H9 (cell line): ENCODE measurements around the gene POU2F3. TPM values are rescaled to one million over a fixed set of nuclear protein-coding genes. Genes with fewer than 3 reads are reported as not detected.

Source experiments
- DNase-seq: peaks from one replicate; pipeline ENCODE4 v3.0.0-alpha.2; 2017
- H2AFZ ChIP-seq: one replicate; pipeline ENCODE4 v1.6.1; 2013; ENCODE audit warnings: mild to moderate bottlenecking, low read length, control low read depth, moderate library complexity
- H2AK5ac ChIP-seq: 2 replicates; pipeline ENCODE4 v1.6.1; 2013; ENCODE audit warnings: low read length, control low read depth, mixed read lengths; ENCODE audit not compliant: insufficient read length
- H2BK120ac ChIP-seq: one replicate; pipeline ENCODE4 v1.6.1; 2013; ENCODE audit warnings: low read depth, mild to moderate bottlenecking, low read length, control low read depth, inconsistent platforms; ENCODE audit not compliant: poor library complexity, severe bottlenecking
- H2BK12ac ChIP-seq: 2 replicates; pipeline ENCODE4 v1.6.1; 2013; ENCODE audit warnings: low read length, control low read depth, mixed read lengths, low read depth; ENCODE audit not compliant: insufficient read length
- H2BK15ac ChIP-seq: 2 replicates; pipeline ENCODE4 v1.6.1; 2013; ENCODE audit warnings: low read depth, low read length, control low read depth
- H2BK20ac ChIP-seq: one replicate; pipeline ENCODE4 v1.6.1; 2013; ENCODE audit warnings: low read depth, mild to moderate bottlenecking, low read length, control low read depth, inconsistent platforms; ENCODE audit not compliant: poor library complexity, severe bottlenecking
- H2BK5ac ChIP-seq: 2 replicates; pipeline ENCODE4 v1.6.1; 2013; ENCODE audit warnings: low read length, control low read depth, mixed read lengths; ENCODE audit not compliant: insufficient read length
- H3K14ac ChIP-seq: 2 replicates; pipeline ENCODE4 v1.6.1; 2013; ENCODE audit warnings: low read length, control low read depth; ENCODE audit not compliant: insufficient read depth
- H3K18ac ChIP-seq: 2 replicates; pipeline ENCODE4 v1.6.1; 2013; ENCODE audit warnings: low read depth, mild to moderate bottlenecking, mixed read lengths, low read length, control low read depth; ENCODE audit not compliant: insufficient read length
- H3K23ac ChIP-seq: 2 replicates; pipeline ENCODE4 v1.6.1; 2013; ENCODE audit warnings: low read length, control low read depth, mixed read lengths, low read depth; ENCODE audit not compliant: insufficient read length
- H3K23me2 ChIP-seq: 2 replicates; pipeline ENCODE4 v1.6.1; 2013; ENCODE audit warnings: low read depth, mild to moderate bottlenecking, mixed read lengths, low read length, control low read depth; ENCODE audit not compliant: insufficient read length, poor library complexity, severe bottlenecking
- H3K27ac ChIP-seq: 2 replicates; pipeline ENCODE4 v1.5.1; 2013; ENCODE audit warnings: low read length, control low read depth, mixed read lengths, low read depth; ENCODE audit not compliant: insufficient read length
- H3K27me3 ChIP-seq: 2 replicates; pipeline ENCODE4 v1.6.1; 2013; ENCODE audit warnings: low read length, control low read depth, inconsistent platforms; ENCODE audit not compliant: insufficient read depth
- H3K4ac ChIP-seq: 2 replicates; pipeline ENCODE4 v1.6.1; 2013; ENCODE audit warnings: low read depth, mild to moderate bottlenecking, control low read depth, inconsistent platforms, low read length, moderate library complexity
- H3K4me1 ChIP-seq: 2 replicates; pipeline ENCODE4 v1.6.1; 2013; ENCODE audit warnings: low read length, control low read depth, inconsistent platforms; ENCODE audit not compliant: insufficient read depth
- H3K4me2 ChIP-seq: 2 replicates; pipeline ENCODE4 v1.6.1; 2013; ENCODE audit warnings: low read length, control low read depth, mixed read lengths; ENCODE audit not compliant: insufficient read length, insufficient read depth
- H3K56ac ChIP-seq: 2 replicates; pipeline ENCODE4 v1.6.1; 2013; ENCODE audit warnings: low read depth, mild to moderate bottlenecking, mixed read lengths, low read length, control low read depth; ENCODE audit not compliant: insufficient read length
- H3K79me1 ChIP-seq: 2 replicates; pipeline ENCODE4 v1.6.1; 2013; ENCODE audit warnings: low read depth, mild to moderate bottlenecking, moderate library complexity, low read length, control low read depth, inconsistent platforms; ENCODE audit not compliant: insufficient read depth, poor library complexity, severe bottlenecking
- H3K79me2 ChIP-seq: 2 replicates; pipeline ENCODE4 v1.6.1; 2013; ENCODE audit warnings: low read length, control low read depth, inconsistent platforms; ENCODE audit not compliant: insufficient read depth
- H3K9ac ChIP-seq: 2 replicates; pipeline ENCODE4 v1.6.1; 2013; ENCODE audit warnings: low read length, control low read depth, mixed read lengths; ENCODE audit not compliant: insufficient read length; ENCODE audit errors: extremely low read depth
- H3K9me3 ChIP-seq: one replicate; pipeline ENCODE4 v1.6.1; 2013; ENCODE audit warnings: low read depth, low read length, inconsistent platforms; ENCODE audit not compliant: control insufficient read depth
- H3T11ph ChIP-seq: one replicate; pipeline ENCODE4 v1.6.1; 2013; ENCODE audit warnings: mild to moderate bottlenecking, low read length, control low read depth, inconsistent platforms
- H4K20me1 ChIP-seq: one replicate; pipeline ENCODE4 v1.6.1; 2013; ENCODE audit not compliant: control insufficient read depth, insufficient read length, insufficient read depth
- H4K5ac ChIP-seq: 2 replicates; pipeline ENCODE4 v1.6.1; 2013; ENCODE audit warnings: low read depth, mild to moderate bottlenecking, mixed read lengths, low read length, control low read depth; ENCODE audit not compliant: insufficient read length
- H4K8ac ChIP-seq: replicated peaks from 2 replicates; pipeline ENCODE4 v1.6.1; 2013; ENCODE audit warnings: low read length, control low read depth, mixed read lengths, low read depth; ENCODE audit not compliant: insufficient read length
- H4K91ac ChIP-seq: 2 replicates; pipeline ENCODE4 v1.6.1; 2013; ENCODE audit warnings: low read depth, mild to moderate bottlenecking, moderate library complexity, mixed read lengths, low read length, control low read depth; ENCODE audit not compliant: insufficient read length
- H3K27ac Mint-ChIP-seq, 3 experiments: 2 replicates in 2 of 3; 3 replicates in 1 of 3; pipeline ENCODE4 v1.8.0; 2020 to 2021; ENCODE audit warnings: mixed read lengths in 3 of 3, mild to moderate bottlenecking in 1 of 3, moderate library complexity in 1 of 3
- H3K27me3 Mint-ChIP-seq: 2 replicates; pipeline ENCODE4 v1.8.0; 2021; ENCODE audit warnings: low read depth, mild to moderate bottlenecking, moderate library complexity, mixed read lengths
- H3K36me3 Mint-ChIP-seq, 3 experiments: 2 replicates in 2 of 3; 3 replicates in 1 of 3; pipeline ENCODE4 v1.8.0; 2020 to 2021; ENCODE audit warnings: low read depth in 3 of 3, mixed read lengths in 3 of 3; ENCODE audit not compliant: insufficient read depth in 1 of 3
- H3K4me1 Mint-ChIP-seq, 2 experiments: 2 replicates each; pipeline ENCODE4 v1.8.0; 2020; ENCODE audit warnings: mixed read lengths in 2 of 2
- H3K4me3 Mint-ChIP-seq, 2 experiments: 2 replicates in 1 of 2; 3 replicates in 1 of 2; pipeline ENCODE4 v1.8.0; 2020 to 2021; ENCODE audit warnings: mild to moderate bottlenecking in 2 of 2, mixed read lengths in 2 of 2, moderate library complexity in 1 of 2
- H3K9me3 Mint-ChIP-seq, 2 experiments: 2 replicates in 1 of 2; 3 replicates in 1 of 2; pipeline ENCODE4 v1.8.0; 2020; ENCODE audit warnings: mild to moderate bottlenecking in 2 of 2, mixed read lengths in 2 of 2, moderate library complexity in 1 of 2
- CTCF ChIP-seq: fragments of 200-600 bp; sonication (generic); conservative IDR thresholded peaks from 3 replicates; pipeline ENCODE4 v1.8.0; 2021; ENCODE audit warnings: antibody characterized with exemption, mild to moderate bottlenecking
- WGBS: extraction: QIAGEN DNeasy Blood & Tissue Kit; methylation state at CpG from one replicate; pipeline ENCODE4 v1.1.7; 2013; ENCODE audit warnings: missing lambda C conversion rate, low lambda C conversion rate, mixed read lengths; ENCODE audit not compliant: insufficient read length; ENCODE audit errors: extremely low coverage; 5-methylcytosine and 5-hydroxymethylcytosine counted together
- total RNA-seq: library from RNA; stranded (reverse); gene quantifications from 2 replicates; pipeline ENCODE4 v1.2.1, GENCODE V29; 2021

Gene POU2F3
- total RNA-seq, 1 experiment from 2014 or later: 1.1 TPM

GRCh38 chr11:120332822-120333716 is 93.1 kb downstream of the POU2F3 start:
- Histone ChIP-seq H2BK120ac (no peak overlapping the region), H4K91ac (no peak overlapping the region), H2AK5ac (no peak overlapping the region), H3K18ac (no peak overlapping the region), H4K20me1 (no peaks in the 10 kb centered on the region), H3K4me2 (no peak overlapping the region), H3K27ac (no peak overlapping the region), H3K23ac (no peak overlapping the region), H3T11ph (no peak overlapping the region), H2BK12ac (no peak overlapping the region), H3K56ac (no peak overlapping the region), H2BK20ac (no peak overlapping the region), H4K8ac (no peak overlapping the region), H3K79me2 (peaks cover 2% of the 10 kb centered on the region; the same call in 1 of the 2 replicates), H2BK15ac (no peak overlapping the region), H3K4me1 (no peaks in the 10 kb centered on the region), H3K14ac (no peak overlapping the region), H3K9me3 (no peaks in the 10 kb centered on the region), H2BK5ac (no peak overlapping the region), H3K4ac (no peak overlapping the region), H3K9ac (no peak overlapping the region), H3K79me1 (no peaks in the 10 kb centered on the region), H3K23me2 (peaks cover 17% of the 10 kb centered on the region), H4K5ac (no peak overlapping the region), H2AFZ (no peak overlapping the region), H3K27me3 (no peaks in the 10 kb centered on the region)
- peaks cover 11 to 18% of the 10 kb centered on the region in 2 experiments for H3K4me1 Mint-ChIP-seq
- H3K4me3 Mint-ChIP-seq: no peak overlapping the region
- no peak for TF ChIP-seq CTCF
- no peaks in the 10 kb centered on the region for H3K27me3 Mint-ChIP-seq
- peaks cover 6 to 14% (median 12%) of the 10 kb centered on the region in 3 experiments; a peak in 6 of 7 replicates for H3K36me3 Mint-ChIP-seq
- DNase-seq: no peak
- 0 out of 7 replicates have a peak overlapping the region, but pooled peaks of 1 of the 3 experiments have one; percentile 38 for H3K27ac Mint-ChIP-seq
- no CpG with 5 or more reads among the region's 5 CpGs for WGBS
- H3K9me3 Mint-ChIP-seq: no peaks in the 10 kb centered on the region
